BE2C (cell line): ENCODE data around the gene CD28.

Source experiments
- DNase-seq: peaks from one replicate; pipeline ENCODE4 v3.0.0-alpha.2; 2020
- H3K27me3 ChIP-seq: fragments of 250-450 bp; sonication (Bioruptor Pico); 2 replicates; pipeline ENCODE4 v1.5.1; 2020; ENCODE audit warnings: mild to moderate bottlenecking
- H3K36me3 ChIP-seq: fragments of 250-450 bp; sonication (Bioruptor Pico); 2 replicates; pipeline ENCODE4 v1.5.1; 2020; ENCODE audit warnings: mild to moderate bottlenecking
- H3K4me1 ChIP-seq: fragments of 250-450 bp; sonication (Bioruptor Pico); 2 replicates; pipeline ENCODE4 v1.5.1; 2020
- H3K4me3 ChIP-seq: 2 replicates; pipeline ENCODE4 v1.5.1; 2011; ENCODE audit warnings: low read depth, low read length
- H3K9me3 ChIP-seq: fragments of 250-450 bp; sonication (Bioruptor Pico); 2 replicates; pipeline ENCODE4 v1.5.1; 2020
- TF ChIP-seq, protein P1 (sequence below): IDR thresholded peaks from 2 replicates; pipeline ENCODE4 v1.5.1; 2012; ENCODE audit warnings: mild to moderate bottlenecking, low read depth, low read length

CD28 gene

GRCh38 chr2:203664029-203664755 lies 42.2 kb upstream of the CD28 start:
- Histone ChIP-seq H3K27me3 (no peaks in the 10 kb centered on the region; the same call in 1 of the 2 replicates), H3K4me1 (no peaks in the 10 kb centered on the region), H3K4me3 (no peak overlapping the region), H3K36me3 (no peaks in the 10 kb centered on the region), H3K9me3 (no peaks in the 10 kb centered on the region)
- TF ChIP-seq, protein P1, sequence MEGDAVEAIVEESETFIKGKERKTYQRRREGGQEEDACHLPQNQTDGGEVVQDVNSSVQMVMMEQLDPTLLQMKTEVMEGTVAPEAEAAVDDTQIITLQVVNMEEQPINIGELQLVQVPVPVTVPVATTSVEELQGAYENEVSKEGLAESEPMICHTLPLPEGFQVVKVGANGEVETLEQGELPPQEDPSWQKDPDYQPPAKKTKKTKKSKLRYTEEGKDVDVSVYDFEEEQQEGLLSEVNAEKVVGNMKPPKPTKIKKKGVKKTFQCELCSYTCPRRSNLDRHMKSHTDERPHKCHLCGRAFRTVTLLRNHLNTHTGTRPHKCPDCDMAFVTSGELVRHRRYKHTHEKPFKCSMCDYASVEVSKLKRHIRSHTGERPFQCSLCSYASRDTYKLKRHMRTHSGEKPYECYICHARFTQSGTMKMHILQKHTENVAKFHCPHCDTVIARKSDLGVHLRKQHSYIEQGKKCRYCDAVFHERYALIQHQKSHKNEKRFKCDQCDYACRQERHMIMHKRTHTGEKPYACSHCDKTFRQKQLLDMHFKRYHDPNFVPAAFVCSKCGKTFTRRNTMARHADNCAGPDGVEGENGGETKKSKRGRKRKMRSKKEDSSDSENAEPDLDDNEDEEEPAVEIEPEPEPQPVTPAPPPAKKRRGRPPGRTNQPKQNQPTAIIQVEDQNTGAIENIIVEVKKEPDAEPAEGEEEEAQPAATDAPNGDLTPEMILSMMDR, result no peak
- DNase-seq, result no peak

DNA sequence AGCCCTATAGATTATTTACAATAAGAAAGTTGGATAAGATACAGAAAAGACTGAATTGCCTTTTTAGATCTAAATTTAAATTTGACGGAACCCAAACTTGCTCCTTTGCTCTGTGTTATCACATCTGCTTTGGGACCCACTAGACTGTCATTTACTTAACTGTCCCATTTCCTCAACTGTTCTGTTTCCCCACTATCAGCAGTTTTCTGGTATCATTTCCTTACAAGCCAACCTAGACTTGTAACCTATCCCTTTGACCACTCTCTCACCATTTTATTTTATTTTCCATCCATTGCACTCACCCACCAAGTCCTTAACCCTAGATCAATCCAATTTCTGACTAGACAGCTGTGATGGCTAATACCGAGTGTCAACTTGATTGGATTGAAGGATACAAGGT lies 38.6 kb upstream of the CD28 start:
- no peak for DNase-seq
- TF ChIP-seq, protein P1, result no peak
- no peak overlapping the region for H3K4me3 ChIP-seq
- H3K9me3 ChIP-seq, result no peaks in the 10 kb centered on the region
- no peaks in the 10 kb centered on the region for H3K4me1 ChIP-seq
- no peaks in the 10 kb centered on the region; the same call in 1 of the 2 replicates for H3K27me3 ChIP-seq
- H3K36me3 ChIP-seq, result no peaks in the 10 kb centered on the region

DNA sequence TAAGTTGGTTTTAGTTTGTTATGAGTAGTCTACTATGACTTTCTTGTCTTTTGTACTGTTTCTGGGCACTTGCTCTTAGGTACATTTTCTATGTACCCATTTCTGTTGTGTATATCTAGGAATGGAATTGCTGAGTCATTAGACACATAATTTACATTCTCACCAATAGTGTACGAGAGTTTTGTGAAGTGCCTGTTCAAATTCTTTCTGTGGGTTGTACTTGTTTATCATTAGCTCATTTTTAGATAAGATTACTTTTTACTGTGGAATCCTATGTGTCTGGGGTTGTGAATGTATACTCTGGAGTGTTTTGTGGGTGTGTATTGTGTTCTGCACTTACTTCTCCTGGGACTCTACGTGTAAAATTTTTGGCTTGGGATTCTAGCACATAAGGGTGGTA lies 36.6 kb upstream of the CD28 start:
- TF ChIP-seq, protein P1, result no peak
- Histone ChIP-seq H3K4me1 (no peaks in the 10 kb centered on the region), H3K27me3 (no peaks in the 10 kb centered on the region), H3K9me3 (no peaks in the 10 kb centered on the region), H3K36me3 (no peaks in the 10 kb centered on the region), H3K4me3 (no peak overlapping the region)
- no peak for DNase-seq

DNA sequence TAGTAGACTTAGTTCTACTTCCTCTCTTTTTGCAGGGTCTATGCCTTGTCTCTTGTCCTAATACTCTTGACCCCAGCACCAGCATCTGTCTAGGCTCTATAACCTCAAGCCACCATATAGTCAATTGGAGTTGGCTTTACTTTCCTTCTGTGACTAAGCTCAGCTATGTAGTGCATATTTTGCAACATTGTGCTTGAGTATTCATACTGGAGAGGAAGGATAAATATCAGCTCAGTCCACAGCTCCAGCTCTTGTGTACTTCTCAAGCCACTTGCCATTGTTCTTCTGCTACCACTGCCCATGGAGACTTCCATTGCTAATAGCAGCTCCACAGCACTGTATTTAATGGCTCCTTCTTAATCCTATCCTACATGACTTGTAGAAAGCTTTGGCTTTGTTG lies 35.5 kb upstream of the CD28 start:
- DNase-seq, result no peak
- no peak overlapping the region for H3K4me3 ChIP-seq
- TF ChIP-seq, protein P1, result no peak
- H3K9me3 ChIP-seq, result no peaks in the 10 kb centered on the region
- H3K36me3 ChIP-seq, result no peaks in the 10 kb centered on the region
- no peaks in the 10 kb centered on the region for H3K27me3 ChIP-seq
- H3K4me1 ChIP-seq, result no peaks in the 10 kb centered on the region

DNA sequence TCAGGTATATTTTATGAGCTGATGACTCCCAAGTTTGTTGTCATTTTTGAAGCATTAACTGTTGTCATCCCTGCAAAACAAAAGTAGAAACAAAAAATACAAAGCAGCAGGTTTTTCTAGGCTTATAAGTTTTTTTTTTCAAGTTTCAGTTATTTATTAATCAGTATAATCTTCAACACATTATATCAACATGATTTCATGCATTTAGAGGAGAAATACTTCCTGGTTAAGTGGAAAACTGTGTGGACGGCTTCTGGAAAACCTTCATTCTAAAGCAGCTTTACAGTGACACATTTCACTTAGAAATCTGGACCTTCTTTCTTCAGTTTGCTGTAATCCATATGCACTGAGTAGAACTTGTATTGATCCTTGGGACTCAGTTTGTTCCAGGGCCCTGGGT lies 34.6 kb upstream of the CD28 start:
- Histone ChIP-seq H3K9me3 (no peaks in the 10 kb centered on the region), H3K36me3 (no peaks in the 10 kb centered on the region), H3K4me3 (no peak overlapping the region), H3K27me3 (no peaks in the 10 kb centered on the region), H3K4me1 (no peaks in the 10 kb centered on the region)
- no peak for DNase-seq
- TF ChIP-seq, protein P1, result no peak

DNA sequence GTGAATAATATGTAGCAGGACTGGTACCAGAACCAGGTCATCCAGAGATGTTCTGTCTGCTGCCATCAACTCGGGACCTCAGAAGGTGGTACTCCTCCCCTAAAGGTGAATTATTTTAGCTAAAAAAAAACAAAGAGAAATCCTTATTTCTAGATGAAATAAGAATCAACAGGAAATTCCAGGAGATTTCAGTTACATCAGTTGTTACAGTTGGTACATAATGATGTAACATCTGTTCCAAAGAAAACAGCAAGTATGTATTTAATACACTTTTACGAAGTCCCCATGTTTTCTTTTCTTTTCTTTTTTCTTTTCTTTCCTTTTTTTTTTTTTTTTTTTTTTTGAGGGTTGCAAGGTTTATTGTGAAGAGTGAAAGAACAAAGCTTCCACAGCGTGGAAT lies 33.6 kb upstream of the CD28 start:
- Histone ChIP-seq H3K4me3 (no peak overlapping the region), H3K36me3 (no peaks in the 10 kb centered on the region), H3K27me3 (no peaks in the 10 kb centered on the region), H3K4me1 (no peaks in the 10 kb centered on the region), H3K9me3 (no peaks in the 10 kb centered on the region)
- no peak for DNase-seq
- TF ChIP-seq, protein P1, result no peak
